SHP77 (cell line): ENCODE results near the gene MIER3.

Experiments
- DNase-seq, 2 experiments: peaks; one replicate each; lab custom pipeline; 2025; lab: John Stamatoyannopoulos, UW

MIER3 gene

GRCh38 chr5:56961746-56962145 lies 9.8 kb upstream of the MIER3 start:
- DNase-seq = no peak

- no peak for DNase-seq
Measured at GRCh38 chr5:56959326-56959725, 7.4 kb upstream of the MIER3 start.

- DNase-seq = no peak
Measured at GRCh38 chr5:56958595-56958994, 6.7 kb upstream of the MIER3 start.

GRCh38 chr5:56954262-56954661 lies 2.3 kb upstream of the MIER3 start:
- no peak for DNase-seq

GRCh38 chr5:56951126-56951945 lies 587 bp downstream of the MIER3 start:
- DNase-seq = no peak

- no peak for DNase-seq
Measured at GRCh38 chr5:56950626-56951125, 1.2 kb downstream of the MIER3 start.

- no peak for DNase-seq
Measured at GRCh38 chr5:56947052-56947451, 4.9 kb downstream of the MIER3 start.

GRCh38 chr5:56941981-56942380 lies 9.9 kb downstream of the MIER3 start:
- DNase-seq = no peak

GRCh38 chr5:56938858-56939257 lies 13.1 kb downstream of the MIER3 start:
- no peak for DNase-seq

- DNase-seq = no peak
Measured at GRCh38 chr5:56934325-56934724, 17.6 kb downstream of the MIER3 start.

GRCh38 chr5:56922922-56923321 lies 29.0 kb downstream of the MIER3 start:
- DNase-seq = no peak

- no peak for DNase-seq
Measured at GRCh38 chr5:56919942-56920662, 31.8 kb downstream of the MIER3 start.

GRCh38 chr5:56918054-56918453 lies 33.9 kb downstream of the MIER3 start:
- DNase-seq = no peak

GRCh38 chr5:56917534-56917933 lies 34.4 kb downstream of the MIER3 start:
- DNase-seq = no peak

GRCh38 chr5:56914678-56915077 lies 37.2 kb downstream of the MIER3 start:
- no peak for DNase-seq

- no peak for DNase-seq
Measured at GRCh38 chr5:56913766-56914165, 38.2 kb downstream of the MIER3 start.

GRCh38 chr5:56910210-56910965 lies 41.5 kb downstream of the MIER3 start:
- DNase-seq = peak; percentile 48 to 53

GRCh38 chr5:56909294-56910209 lies 42.4 kb downstream of the MIER3 start, which contains the start of gene SETD9:
Gene SETD9 (plus strand): TSS chr5:56909596. CDS start chr5:56909646, 50 bp downstream.
- peak; percentile 91 to 94 for DNase-seq

GRCh38 chr5:56908942-56909293 lies 43.0 kb downstream of the MIER3 start:
- peak in 1 of 2 experiments; percentile 81 for DNase-seq

- peak; percentile 26 to 45 for DNase-seq
Measured at GRCh38 chr5:56900858-56901578, 50.9 kb downstream of the MIER3 start.

GRCh38 chr5:56900395-56900794 lies 51.5 kb downstream of the MIER3 start:
- no peak for DNase-seq
